Tibial nerve (tissue), 3 donors: ENCODE results near the gene SFTPA1.

Source experiments
- CTCF ChIP-seq, 5 experiments: fragments of 200-600 bp in 3 of 5; fragments of 450-650 bp in 2 of 5; sonication (generic) in 3 of 5; IDR thresholded peaks; one replicate each; pipeline ENCODE4 v1.5.1; 2016 to 2019; ENCODE audit warnings: antibody characterized with exemption in 5 of 5, mild to moderate bottlenecking in 3 of 5, moderate library complexity in 2 of 5
- POLR2A ChIP-seq, 2 donors: fragments of 450-650 bp; IDR thresholded peaks; one replicate each; pipeline ENCODE4 v1.6.1; 2017; ENCODE audit warnings: antibody characterized with exemption in 2 of 2, mild to moderate bottlenecking in 2 of 2, moderate library complexity in 2 of 2

GRCh38 chr10:79588800-79589199 lies 21.9 kb upstream of the SFTPA1 start:
- TF ChIP-seq CTCF (IDR thresholded peaks at IDR 0.05) = no peak
- TF ChIP-seq POLR2A (IDR thresholded peaks at IDR 0.05) = no peak
